ENCODE results near the gene GPR156.

GPR156 gene

GRCh38 chr3:120196333-120196732, 88.7 kb downstream of the GPR156 start:
- Histone ChIP-seq H3K27me3 (ENCODE audit: insufficient read depth, poor library complexity, severe bottlenecking) (no peaks in the 10 kb centered on the region), H3K27ac (replicated peaks) (no peak overlapping the region), H3K4me3 (replicated peaks; ENCODE audit: insufficient read depth, low read length) (no peak overlapping the region)
- no peak for TF ChIP-seq CTCF (IDR thresholded peaks at IDR 0.05; ENCODE audit: insufficient read depth, low read length)
- no peak for DNase-seq (ENCODE audit: low read depth in 1 of 2, low spot score in 1 of 2)

- no peak for TF ChIP-seq SPI1 (IDR thresholded peaks at IDR 0.05; ENCODE audit: borderline replicate concordance, low read depth)
- no peak for TF ChIP-seq CTCF (IDR thresholded peaks at IDR 0.05; ENCODE audit: insufficient read depth, low read length)
- no peak for TF ChIP-seq GABPA (IDR thresholded peaks at IDR 0.05; ENCODE audit: low read depth)
- TF ChIP-seq REST (IDR thresholded peaks at IDR 0.05; ENCODE audit: insufficient replicate concordance, low read depth), result no peak
- no peak for TF ChIP-seq POLR2AphosphoS5 (IDR thresholded peaks at IDR 0.05; ENCODE audit: low read depth)
- Histone ChIP-seq H3K27me3 (ENCODE audit: insufficient read depth, poor library complexity, severe bottlenecking) (no peaks in the 10 kb centered on the region), H3K27ac (replicated peaks) (no peak overlapping the region), H3K4me3 (replicated peaks; ENCODE audit: insufficient read depth, low read length) (no peak overlapping the region)
- no peak for DNase-seq (ENCODE audit: low read depth in 1 of 2, low spot score in 1 of 2)
These were observed 91.5 kb downstream of the GPR156 start for GRCh38 chr3:120193554-120193953.

- TF ChIP-seq POLR2AphosphoS5 (IDR thresholded peaks at IDR 0.05; ENCODE audit: low read depth), result no peak
- no peak for TF ChIP-seq SPI1 (IDR thresholded peaks at IDR 0.05; ENCODE audit: borderline replicate concordance, low read depth)
- no peak for TF ChIP-seq REST (IDR thresholded peaks at IDR 0.05; ENCODE audit: insufficient replicate concordance, low read depth)
- TF ChIP-seq GABPA (IDR thresholded peaks at IDR 0.05; ENCODE audit: low read depth), result no peak
- no peak for TF ChIP-seq CTCF (IDR thresholded peaks at IDR 0.05; ENCODE audit: insufficient read depth, low read length)
- H3K4me3 ChIP-seq (replicated peaks; ENCODE audit: insufficient read depth, low read length), result no peak overlapping the region
- DNase-seq (ENCODE audit: low read depth in 1 of 2, low spot score in 1 of 2), result no peak
- no peaks in the 10 kb centered on the region for H3K27me3 ChIP-seq (ENCODE audit: insufficient read depth, poor library complexity, severe bottlenecking)
- no peak overlapping the region for H3K27ac ChIP-seq (replicated peaks)
These were observed 92.4 kb downstream of the GPR156 start for GRCh38 chr3:120192579-120192978.

- Histone ChIP-seq H3K27me3 (ENCODE audit: insufficient read depth, poor library complexity, severe bottlenecking) (no peaks in the 10 kb centered on the region), H3K4me3 (replicated peaks; ENCODE audit: insufficient read depth, low read length) (no peak overlapping the region), H3K27ac (replicated peaks) (no peak overlapping the region)
- no peak for DNase-seq (ENCODE audit: low read depth in 1 of 2, low spot score in 1 of 2)
- TF ChIP-seq CTCF (IDR thresholded peaks at IDR 0.05; ENCODE audit: insufficient read depth, low read length) (no peak), POLR2AphosphoS5 (IDR thresholded peaks at IDR 0.05; ENCODE audit: low read depth) (no peak), REST (IDR thresholded peaks at IDR 0.05; ENCODE audit: insufficient replicate concordance, low read depth) (no peak), GABPA (IDR thresholded peaks at IDR 0.05; ENCODE audit: low read depth) (no peak), SPI1 (IDR thresholded peaks at IDR 0.05; ENCODE audit: borderline replicate concordance, low read depth) (no peak)
These were observed 92.9 kb downstream of the GPR156 start for GRCh38 chr3:120192159-120192558.
